ENCODE results near the gene SLC2A10.

SLC2A10 gene

GRCh38 chr20:46771195-46771588 is 61.7 kb downstream of the SLC2A10 start:
- Histone ChIP-seq H3K9ac (ENCODE audit: low read length) (no peak overlapping the region), H2AFZ (ENCODE audit: low read depth, low read length) (no peak overlapping the region), H3K4me2 (ENCODE audit: low read length) (no peak overlapping the region), H3K27me3 (ENCODE audit: low read depth, low read length) (peaks cover 25% of the 10 kb centered on the region), H3K36me3 (replicated peaks; ENCODE audit: low read depth, low read length) (no peaks in the 10 kb centered on the region), H3K79me2 (ENCODE audit: low read length) (no peaks in the 10 kb centered on the region), H3K4me1 (ENCODE audit: low read length) (no peaks in the 10 kb centered on the region), H4K20me1 (ENCODE audit: insufficient read depth, low read length) (no peaks in the 10 kb centered on the region), H3K4me3 (ENCODE audit: low read length) (no peak overlapping the region), H3K27ac (ENCODE audit: low read length) (no peak overlapping the region), H3K9me3 (ENCODE audit: insufficient read depth, low read length) (no peaks in the 10 kb centered on the region)
- TF ChIP-seq CTCF (IDR thresholded peaks at IDR 0.05; ENCODE audit: low read depth, low read length) (no peak), EZH2phosphoT487 (IDR thresholded peaks at IDR 0.05; ENCODE audit: low read depth) (no peak)

GRCh38 chr20:46772901-46773300 is 63.5 kb downstream of the SLC2A10 start:
- TF ChIP-seq EZH2phosphoT487 (IDR thresholded peaks at IDR 0.05; ENCODE audit: low read depth) (no peak), CTCF (IDR thresholded peaks at IDR 0.05; ENCODE audit: low read depth, low read length) (no peak)
- Histone ChIP-seq H3K4me1 (ENCODE audit: low read length) (no peaks in the 10 kb centered on the region), H3K9ac (ENCODE audit: low read length) (no peak overlapping the region), H3K27me3 (ENCODE audit: low read depth, low read length) (peaks cover 26% of the 10 kb centered on the region), H3K4me2 (ENCODE audit: low read length) (no peak overlapping the region), H3K27ac (ENCODE audit: low read length) (no peak overlapping the region), H4K20me1 (ENCODE audit: insufficient read depth, low read length) (no peaks in the 10 kb centered on the region), H3K36me3 (replicated peaks; ENCODE audit: low read depth, low read length) (no peaks in the 10 kb centered on the region), H2AFZ (ENCODE audit: low read depth, low read length) (no peak overlapping the region), H3K9me3 (ENCODE audit: insufficient read depth, low read length) (no peaks in the 10 kb centered on the region), H3K79me2 (ENCODE audit: low read length) (no peaks in the 10 kb centered on the region), H3K4me3 (ENCODE audit: low read length) (no peak overlapping the region)

- H4K20me1 ChIP-seq (ENCODE audit: insufficient read depth, low read length), result no peaks in the 10 kb centered on the region
- no peak overlapping the region for H3K27ac ChIP-seq (ENCODE audit: low read length)
- no peaks in the 10 kb centered on the region for H3K9me3 ChIP-seq (ENCODE audit: insufficient read depth, low read length)
- no peak overlapping the region for H3K9ac ChIP-seq (ENCODE audit: low read length)
- no peak overlapping the region for H3K4me3 ChIP-seq (ENCODE audit: low read length)
- no peak overlapping the region for H3K4me2 ChIP-seq (ENCODE audit: low read length)
- H3K36me3 ChIP-seq (replicated peaks; ENCODE audit: low read depth, low read length), result no peaks in the 10 kb centered on the region
- TF ChIP-seq EZH2phosphoT487 (IDR thresholded peaks at IDR 0.05; ENCODE audit: low read depth), result no peak
- no peaks in the 10 kb centered on the region for H3K4me1 ChIP-seq (ENCODE audit: low read length)
- H3K27me3 ChIP-seq (ENCODE audit: low read depth, low read length), result peaks cover 26% of the 10 kb centered on the region
- H2AFZ ChIP-seq (ENCODE audit: low read depth, low read length), result no peak overlapping the region
- H3K79me2 ChIP-seq (ENCODE audit: low read length), result no peaks in the 10 kb centered on the region
These were observed 64.2 kb downstream of the SLC2A10 start for GRCh38 chr20:46773680-46774079.

- TF ChIP-seq CTCF (IDR thresholded peaks at IDR 0.05; ENCODE audit: low read depth, low read length) (no peak), EZH2phosphoT487 (IDR thresholded peaks at IDR 0.05; ENCODE audit: low read depth) (no peak)
- Histone ChIP-seq H3K4me3 (ENCODE audit: low read length) (no peak overlapping the region), H3K4me1 (ENCODE audit: low read length) (no peaks in the 10 kb centered on the region), H3K9me3 (ENCODE audit: insufficient read depth, low read length) (no peaks in the 10 kb centered on the region), H3K27me3 (ENCODE audit: low read depth, low read length) (peaks cover 26% of the 10 kb centered on the region), H4K20me1 (ENCODE audit: insufficient read depth, low read length) (no peaks in the 10 kb centered on the region), H2AFZ (ENCODE audit: low read depth, low read length) (no peak overlapping the region), H3K79me2 (ENCODE audit: low read length) (no peaks in the 10 kb centered on the region), H3K27ac (ENCODE audit: low read length) (no peak overlapping the region), H3K4me2 (ENCODE audit: low read length) (no peak overlapping the region), H3K36me3 (replicated peaks; ENCODE audit: low read depth, low read length) (no peaks in the 10 kb centered on the region), H3K9ac (ENCODE audit: low read length) (no peak overlapping the region)
These were observed 64.8 kb downstream of the SLC2A10 start for GRCh38 chr20:46774236-46774635.

All from OCI-LY3 (cell line).